ENCODE results near the gene C12orf50. TPM values are rescaled to one million over a fixed set of nuclear protein-coding genes. Genes with fewer than 3 reads are reported as not detected.

C12orf50 gene, protein sequence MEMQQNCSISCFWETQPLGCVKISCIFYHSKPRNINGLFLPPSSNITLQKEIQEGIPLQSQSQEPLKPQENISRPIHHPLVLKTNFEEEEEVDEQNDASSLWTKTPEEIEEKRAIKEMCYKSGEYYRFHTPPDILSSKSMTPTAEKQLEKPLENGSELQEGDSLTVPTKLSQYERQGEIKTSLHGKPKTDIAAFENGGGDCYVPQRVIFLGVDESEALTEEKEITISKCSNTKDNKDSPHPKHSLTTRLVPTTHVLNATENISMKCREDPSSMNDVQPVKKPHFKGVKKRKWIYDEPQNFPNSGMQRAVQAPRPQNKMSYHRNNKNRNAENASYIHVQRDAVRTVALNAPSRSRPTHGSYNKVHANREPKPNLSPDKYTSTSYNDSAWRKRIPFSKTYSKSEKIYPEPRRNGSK
- polyA plus RNA-seq (2011; rRNA removed) (not detected in 2 replicates), polyA minus RNA-seq (2011; rRNA and poly(A)+ RNA removed) (0.05 TPM in 1 of 2 replicates, not detected in the other)

DNA sequence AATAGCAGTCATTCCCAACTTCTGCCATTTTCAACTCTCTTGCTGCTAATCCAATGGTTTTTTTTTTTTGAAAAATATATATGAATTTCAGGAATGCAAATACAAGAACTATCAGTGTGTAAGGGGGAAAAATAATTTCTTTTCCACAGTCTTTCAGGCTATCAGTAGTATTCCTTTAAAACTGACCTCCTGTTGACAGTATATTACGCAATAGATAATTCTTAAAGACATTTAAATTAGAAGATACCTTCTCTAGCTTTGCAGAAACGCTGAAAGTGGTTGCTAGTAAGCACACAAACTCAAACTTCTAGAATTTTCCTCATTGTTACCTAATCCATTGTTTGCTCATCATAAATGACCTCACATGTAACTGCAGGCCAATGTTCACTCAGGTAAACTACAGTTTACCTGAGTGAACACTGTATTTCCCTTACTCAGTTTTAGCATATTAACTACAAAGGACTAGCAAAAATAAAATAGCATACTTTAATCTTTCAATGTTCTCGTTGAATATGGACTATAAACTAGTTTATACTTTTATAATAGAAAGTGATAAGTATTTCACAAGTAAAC, at the start of gene C12orf50:
Gene C12orf50 (minus strand): TSS at position 309 of the 573 bp plus-strand sequence. CDS start 2,439 bp downstream, outside the sequence.
- H3K27me3 ChIP-seq (ENCODE audit: control insufficient read depth, insufficient read depth, low read length), result peaks cover 5% of the 10 kb centered on the region
- H3K36me3 ChIP-seq (ENCODE audit: control insufficient read depth, insufficient read depth, low read length), result no peaks in the 10 kb centered on the region
- ChIA-PET POLR2A (no interaction called here), CTCF (no interaction called here)
- H3K4me3 ChIP-seq (ENCODE audit: low read depth, low read length), result no peak within 1 kb of the TSS
- TF ChIP-seq, protein P1, sequence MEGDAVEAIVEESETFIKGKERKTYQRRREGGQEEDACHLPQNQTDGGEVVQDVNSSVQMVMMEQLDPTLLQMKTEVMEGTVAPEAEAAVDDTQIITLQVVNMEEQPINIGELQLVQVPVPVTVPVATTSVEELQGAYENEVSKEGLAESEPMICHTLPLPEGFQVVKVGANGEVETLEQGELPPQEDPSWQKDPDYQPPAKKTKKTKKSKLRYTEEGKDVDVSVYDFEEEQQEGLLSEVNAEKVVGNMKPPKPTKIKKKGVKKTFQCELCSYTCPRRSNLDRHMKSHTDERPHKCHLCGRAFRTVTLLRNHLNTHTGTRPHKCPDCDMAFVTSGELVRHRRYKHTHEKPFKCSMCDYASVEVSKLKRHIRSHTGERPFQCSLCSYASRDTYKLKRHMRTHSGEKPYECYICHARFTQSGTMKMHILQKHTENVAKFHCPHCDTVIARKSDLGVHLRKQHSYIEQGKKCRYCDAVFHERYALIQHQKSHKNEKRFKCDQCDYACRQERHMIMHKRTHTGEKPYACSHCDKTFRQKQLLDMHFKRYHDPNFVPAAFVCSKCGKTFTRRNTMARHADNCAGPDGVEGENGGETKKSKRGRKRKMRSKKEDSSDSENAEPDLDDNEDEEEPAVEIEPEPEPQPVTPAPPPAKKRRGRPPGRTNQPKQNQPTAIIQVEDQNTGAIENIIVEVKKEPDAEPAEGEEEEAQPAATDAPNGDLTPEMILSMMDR (IDR thresholded peaks at IDR 0.05; ENCODE audit: insufficient read depth, low read depth, low read length), result no peak
- no peak for DNase-seq (ENCODE audit: low read depth)

DNA sequence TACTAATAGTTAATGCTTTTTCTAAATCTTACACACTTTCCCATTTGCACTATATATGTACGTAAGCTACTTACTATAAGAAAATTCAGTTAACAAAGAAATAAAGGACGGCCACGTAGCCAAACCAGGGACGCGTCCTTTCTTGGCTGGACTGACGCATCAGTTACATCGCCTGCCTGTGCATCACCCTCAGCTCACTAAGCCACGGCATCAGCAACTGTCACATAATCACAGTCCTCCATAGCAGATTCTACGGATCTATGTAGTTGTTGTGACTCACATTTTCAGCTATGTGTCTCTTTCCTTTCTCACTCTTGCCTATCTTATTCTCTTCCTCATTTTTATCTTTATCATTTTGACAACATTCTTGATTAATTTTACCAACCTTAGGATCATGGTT, 38.1 kb upstream of the C12orf50 start:
- Histone ChIP-seq H3K36me3 (ENCODE audit: control insufficient read depth, insufficient read depth, low read length) (no peaks in the 10 kb centered on the region; the same call in 1 of the 2 replicates), H3K27me3 (ENCODE audit: control insufficient read depth, insufficient read depth, low read length) (no peaks in the 10 kb centered on the region), H3K4me3 (ENCODE audit: low read depth, low read length) (no peak overlapping the region)
- TF ChIP-seq, protein P1 (IDR thresholded peaks at IDR 0.05; ENCODE audit: insufficient read depth, low read depth, low read length), result no peak
- POLR2A ChIA-PET, result no interaction called here
- CTCF ChIA-PET, result interaction anchor here (0.6 to 1.0 kb wide), 3 partner anchors 13 to 23 kb away, joined by 3 read pairs; no protein-coding TSS in a partner anchor
- DNase-seq (ENCODE audit: low read depth), result no peak

DNA sequence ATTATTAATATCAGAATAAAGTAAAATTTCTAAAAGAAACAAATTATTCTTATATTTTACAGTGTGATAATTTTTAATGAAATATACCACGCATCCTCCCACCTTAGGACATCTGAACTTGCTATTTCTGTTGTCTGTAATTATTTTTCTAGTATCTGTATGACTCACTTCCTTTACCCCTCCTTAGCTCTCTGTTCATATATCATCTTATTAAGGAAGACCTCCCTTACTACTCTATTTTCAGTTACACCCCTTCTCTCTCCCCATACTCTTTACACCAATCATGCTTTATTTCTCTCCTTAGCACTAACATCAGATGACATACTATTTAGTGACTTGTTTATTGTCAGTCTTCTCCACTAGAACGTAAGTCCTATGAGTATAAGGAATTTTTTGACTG, 34.2 kb upstream of the C12orf50 start:
- Histone ChIP-seq H3K36me3 (ENCODE audit: control insufficient read depth, insufficient read depth, low read length) (no peaks in the 10 kb centered on the region; the same call in 1 of the 2 replicates), H3K27me3 (ENCODE audit: control insufficient read depth, insufficient read depth, low read length) (no peaks in the 10 kb centered on the region), H3K4me3 (ENCODE audit: low read depth, low read length) (no peak overlapping the region)
- no peak for DNase-seq (ENCODE audit: low read depth)
- TF ChIP-seq, protein P1 (IDR thresholded peaks at IDR 0.05; ENCODE audit: insufficient read depth, low read depth, low read length), result no peak
- POLR2A ChIA-PET, result no interaction called here
- CTCF ChIA-PET, result interaction anchor here (1.2 kb wide), 1 partner anchor 9 kb away, joined by 4 read pairs; no protein-coding TSS in a partner anchor

DNA sequence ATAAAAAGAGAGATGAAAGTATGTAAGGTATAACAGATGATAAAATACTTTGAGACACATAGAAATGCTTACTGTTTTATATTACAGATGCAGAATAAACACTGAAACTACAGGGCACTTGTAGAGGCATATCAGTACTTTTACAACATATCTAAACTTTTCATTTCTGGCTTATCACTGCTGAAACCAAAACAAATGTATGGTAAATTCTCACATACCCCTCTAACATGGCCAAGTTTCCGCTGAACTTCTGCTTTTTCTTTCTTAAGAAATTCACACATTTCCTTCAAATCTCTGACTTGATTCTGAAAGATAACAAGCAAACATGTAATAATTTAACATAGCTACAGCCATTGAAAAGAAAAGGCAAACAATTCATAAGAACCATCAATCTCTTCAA, 33.3 kb upstream of the C12orf50 start:
- TF ChIP-seq, protein P1 (IDR thresholded peaks at IDR 0.05; ENCODE audit: insufficient read depth, low read depth, low read length), result no peak
- no peak overlapping the region for H3K4me3 ChIP-seq (ENCODE audit: low read depth, low read length)
- no peaks in the 10 kb centered on the region for H3K27me3 ChIP-seq (ENCODE audit: control insufficient read depth, insufficient read depth, low read length)
- H3K36me3 ChIP-seq (ENCODE audit: control insufficient read depth, insufficient read depth, low read length), result peaks cover 1% of the 10 kb centered on the region
- CTCF ChIA-PET, result no interaction called here
- DNase-seq (ENCODE audit: low read depth), result no peak
- POLR2A ChIA-PET, result no interaction called here

DNA sequence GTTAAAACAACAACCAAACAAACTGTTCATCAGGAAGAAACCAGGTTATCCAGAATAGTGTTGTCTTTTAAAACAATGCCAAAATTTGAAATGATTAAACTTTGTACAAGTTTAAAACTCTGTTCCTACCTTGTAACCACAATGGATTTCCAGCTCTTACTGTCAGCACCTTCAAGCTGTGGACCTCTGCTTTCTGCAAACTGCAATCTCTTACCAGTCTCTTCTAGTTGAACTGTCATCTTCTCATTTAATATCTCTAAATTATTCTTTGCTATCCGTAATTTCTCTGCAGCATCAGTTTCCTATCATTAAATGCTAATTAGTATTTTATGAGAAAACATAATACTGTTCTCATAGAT, 29.5 kb upstream of the C12orf50 start:
- ChIA-PET POLR2A (no interaction called here), CTCF (no interaction called here)
- H3K36me3 ChIP-seq (ENCODE audit: control insufficient read depth, insufficient read depth, low read length), result peaks cover 3% of the 10 kb centered on the region
- TF ChIP-seq, protein P1 (IDR thresholded peaks at IDR 0.05; ENCODE audit: insufficient read depth, low read depth, low read length), result no peak
- no peaks in the 10 kb centered on the region for H3K27me3 ChIP-seq (ENCODE audit: control insufficient read depth, insufficient read depth, low read length)
- H3K4me3 ChIP-seq (ENCODE audit: low read depth, low read length), result no peak overlapping the region
- no peak for DNase-seq (ENCODE audit: low read depth)
